Activated T-cell treated with anti-CD3 and anti-CD28 coated beads for 1 hour (primary cell): ENCODE measurements around the gene SH3BP2.

Experiments
- DNase-seq: peaks from one replicate; pipeline ENCODE4 v3.0.0-alpha.2; 2020; ENCODE audit warnings: low read depth

The SH3BP2 gene

GRCh38 chr4:2792711-2793585, at the start of gene SH3BP2:
Gene SH3BP2 (plus strand): TSS chr4:2793085. CDS start chr4:2820618, 27,533 bp downstream.
- DNase-seq = no peak

GRCh38 chr4:2743518-2744445, 49.1 kb upstream of the SH3BP2 start:
- no peak for DNase-seq

- no peak for DNase-seq
Observed at GRCh38 chr4:2744576-2745270, 48.2 kb upstream of the SH3BP2 start.

GRCh38 chr4:2745516-2745915, 47.4 kb upstream of the SH3BP2 start:
- no peak for DNase-seq

- DNase-seq = peak; percentile 74
Observed at GRCh38 chr4:2745981-2746806, 46.7 kb upstream of the SH3BP2 start.

- no peak for DNase-seq
Observed at GRCh38 chr4:2746891-2747695, 45.8 kb upstream of the SH3BP2 start.

GRCh38 chr4:2750719-2751605, 41.9 kb upstream of the SH3BP2 start:
- DNase-seq = no peak

GRCh38 chr4:2753436-2753835, 39.4 kb upstream of the SH3BP2 start:
- no peak for DNase-seq

- DNase-seq = no peak
Observed at GRCh38 chr4:2754848-2755819, 37.8 kb upstream of the SH3BP2 start.

GRCh38 chr4:2755821-2756690, 36.8 kb upstream of the SH3BP2 start, which contains the start of gene TNIP2:
Gene TNIP2 (minus strand): TSS chr4:2756336. CDS start chr4:2756289, 47 bp downstream.
- peak; percentile 71 for DNase-seq

GRCh38 chr4:2756691-2757350, 36.1 kb upstream of the SH3BP2 start:
- no peak for DNase-seq

GRCh38 chr4:2757426-2757825, 35.5 kb upstream of the SH3BP2 start:
- DNase-seq = no peak

GRCh38 chr4:2761035-2761923, 31.6 kb upstream of the SH3BP2 start:
- DNase-seq = no peak

GRCh38 chr4:2762048-2762447, 30.8 kb upstream of the SH3BP2 start:
- no peak for DNase-seq
